ENCODE data around the gene CNTNAP2.

- TF ChIP-seq CTCF (conservative IDR thresholded peaks at IDR 0.05; ENCODE audit: low read depth, low read length), result no peak
- TF ChIP-seq EZH2 (IDR thresholded peaks at IDR 0.05; ENCODE audit: borderline replicate concordance, low read depth, low read length, poor library complexity, severe bottlenecking), result no peak
Measured at GRCh38 chr7:146922782-146923181, 806.2 kb downstream of the CNTNAP2 start.
